ENCODE data around the gene HCFC1R1.

GRCh38 chr16:3010510-3010909 lies 13.2 kb downstream of the HCFC1R1 start:
- TF ChIP-seq CTCF (IDR thresholded peaks at IDR 0.05; ENCODE audit: insufficient read depth, low read depth, low read length) (no peak), EZH2 (IDR thresholded peaks at IDR 0.05; ENCODE audit: insufficient read depth, low read length) (no peak)
